ENCODE results near the gene THSD4.

- TF ChIP-seq, protein P1, sequence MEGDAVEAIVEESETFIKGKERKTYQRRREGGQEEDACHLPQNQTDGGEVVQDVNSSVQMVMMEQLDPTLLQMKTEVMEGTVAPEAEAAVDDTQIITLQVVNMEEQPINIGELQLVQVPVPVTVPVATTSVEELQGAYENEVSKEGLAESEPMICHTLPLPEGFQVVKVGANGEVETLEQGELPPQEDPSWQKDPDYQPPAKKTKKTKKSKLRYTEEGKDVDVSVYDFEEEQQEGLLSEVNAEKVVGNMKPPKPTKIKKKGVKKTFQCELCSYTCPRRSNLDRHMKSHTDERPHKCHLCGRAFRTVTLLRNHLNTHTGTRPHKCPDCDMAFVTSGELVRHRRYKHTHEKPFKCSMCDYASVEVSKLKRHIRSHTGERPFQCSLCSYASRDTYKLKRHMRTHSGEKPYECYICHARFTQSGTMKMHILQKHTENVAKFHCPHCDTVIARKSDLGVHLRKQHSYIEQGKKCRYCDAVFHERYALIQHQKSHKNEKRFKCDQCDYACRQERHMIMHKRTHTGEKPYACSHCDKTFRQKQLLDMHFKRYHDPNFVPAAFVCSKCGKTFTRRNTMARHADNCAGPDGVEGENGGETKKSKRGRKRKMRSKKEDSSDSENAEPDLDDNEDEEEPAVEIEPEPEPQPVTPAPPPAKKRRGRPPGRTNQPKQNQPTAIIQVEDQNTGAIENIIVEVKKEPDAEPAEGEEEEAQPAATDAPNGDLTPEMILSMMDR (conservative IDR thresholded peaks at IDR 0.05): no peak
- no peak for TF ChIP-seq EZH2 (IDR thresholded peaks at IDR 0.05; ENCODE audit: low read depth)
These were observed 215.9 kb downstream of the THSD4 start for GRCh38 chr15:71331173-71331572.
